ENCODE measurements around the gene RFTN2.

RFTN2 gene

GRCh38 chr2:197614532-197614931 is 60.9 kb downstream of the RFTN2 start:
- no peak for ATAC-seq
- TF ChIP-seq PPARA (CRISPR knock-in tag; IDR thresholded peaks at IDR 0.05; ENCODE audit: borderline replicate concordance) = no peak
- no peak for TF ChIP-seq ISL1 (CRISPR knock-in tag; IDR thresholded peaks at IDR 0.05)
- TF ChIP-seq ZFP30 (CRISPR knock-in tag; IDR thresholded peaks at IDR 0.05) = no peak
- no peak for TF ChIP-seq SNAI2 (CRISPR knock-in tag; IDR thresholded peaks at IDR 0.05)
- TF ChIP-seq ARNTL (CRISPR knock-in tag; IDR thresholded peaks at IDR 0.05; ENCODE audit: borderline replicate concordance, low read depth) = no peak
- TF ChIP-seq RARB (CRISPR knock-in tag; IDR thresholded peaks at IDR 0.05) = no peak
- TF ChIP-seq, protein P1, sequence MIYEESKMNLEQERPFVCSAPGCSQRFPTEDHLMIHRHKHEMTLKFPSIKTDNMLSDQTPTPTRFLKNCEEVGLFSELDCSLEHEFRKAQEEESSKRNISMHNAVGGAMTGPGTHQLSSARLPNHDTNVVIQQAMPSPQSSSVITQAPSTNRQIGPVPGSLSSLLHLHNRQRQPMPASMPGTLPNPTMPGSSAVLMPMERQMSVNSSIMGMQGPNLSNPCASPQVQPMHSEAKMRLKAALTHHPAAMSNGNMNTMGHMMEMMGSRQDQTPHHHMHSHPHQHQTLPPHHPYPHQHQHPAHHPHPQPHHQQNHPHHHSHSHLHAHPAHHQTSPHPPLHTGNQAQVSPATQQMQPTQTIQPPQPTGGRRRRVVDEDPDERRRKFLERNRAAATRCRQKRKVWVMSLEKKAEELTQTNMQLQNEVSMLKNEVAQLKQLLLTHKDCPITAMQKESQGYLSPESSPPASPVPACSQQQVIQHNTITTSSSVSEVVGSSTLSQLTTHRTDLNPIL (CRISPR knock-in tag; IDR thresholded peaks at IDR 0.05; ENCODE audit: low read depth) = no peak
- no peak for TF ChIP-seq ZNF8 (CRISPR knock-in tag; IDR thresholded peaks at IDR 0.05)
- TF ChIP-seq CSDC2 (CRISPR knock-in tag; IDR thresholded peaks at IDR 0.05) = no peak
- no peak for TF ChIP-seq POU6F1 (CRISPR knock-in tag; IDR thresholded peaks at IDR 0.05; ENCODE audit: borderline replicate concordance, low read depth)
- TF ChIP-seq OSR1 (CRISPR knock-in tag; IDR thresholded peaks at IDR 0.05) = no peak
- TF ChIP-seq GLIS3 (CRISPR knock-in tag; IDR thresholded peaks at IDR 0.05) = no peak
- TF ChIP-seq ESRRG (CRISPR knock-in tag; IDR thresholded peaks at IDR 0.05) = no peak
- TF ChIP-seq TCF4 (CRISPR knock-in tag; IDR thresholded peaks at IDR 0.05; ENCODE audit: borderline replicate concordance) = no peak
- TF ChIP-seq, protein P2, sequence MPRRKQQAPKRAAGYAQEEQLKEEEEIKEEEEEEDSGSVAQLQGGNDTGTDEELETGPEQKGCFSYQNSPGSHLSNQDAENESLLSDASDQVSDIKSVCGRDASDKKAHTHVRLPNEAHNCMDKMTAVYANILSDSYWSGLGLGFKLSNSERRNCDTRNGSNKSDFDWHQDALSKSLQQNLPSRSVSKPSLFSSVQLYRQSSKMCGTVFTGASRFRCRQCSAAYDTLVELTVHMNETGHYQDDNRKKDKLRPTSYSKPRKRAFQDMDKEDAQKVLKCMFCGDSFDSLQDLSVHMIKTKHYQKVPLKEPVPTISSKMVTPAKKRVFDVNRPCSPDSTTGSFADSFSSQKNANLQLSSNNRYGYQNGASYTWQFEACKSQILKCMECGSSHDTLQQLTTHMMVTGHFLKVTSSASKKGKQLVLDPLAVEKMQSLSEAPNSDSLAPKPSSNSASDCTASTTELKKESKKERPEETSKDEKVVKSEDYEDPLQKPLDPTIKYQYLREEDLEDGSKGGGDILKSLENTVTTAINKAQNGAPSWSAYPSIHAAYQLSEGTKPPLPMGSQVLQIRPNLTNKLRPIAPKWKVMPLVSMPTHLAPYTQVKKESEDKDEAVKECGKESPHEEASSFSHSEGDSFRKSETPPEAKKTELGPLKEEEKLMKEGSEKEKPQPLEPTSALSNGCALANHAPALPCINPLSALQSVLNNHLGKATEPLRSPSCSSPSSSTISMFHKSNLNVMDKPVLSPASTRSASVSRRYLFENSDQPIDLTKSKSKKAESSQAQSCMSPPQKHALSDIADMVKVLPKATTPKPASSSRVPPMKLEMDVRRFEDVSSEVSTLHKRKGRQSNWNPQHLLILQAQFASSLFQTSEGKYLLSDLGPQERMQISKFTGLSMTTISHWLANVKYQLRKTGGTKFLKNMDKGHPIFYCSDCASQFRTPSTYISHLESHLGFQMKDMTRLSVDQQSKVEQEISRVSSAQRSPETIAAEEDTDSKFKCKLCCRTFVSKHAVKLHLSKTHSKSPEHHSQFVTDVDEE (CRISPR knock-in tag; IDR thresholded peaks at IDR 0.05) = no peak
- TF ChIP-seq BACH2 (CRISPR knock-in tag; IDR thresholded peaks at IDR 0.05; ENCODE audit: borderline replicate concordance) = no peak

GRCh38 chr2:197613509-197613987 is 61.8 kb downstream of the RFTN2 start:
- TF ChIP-seq, protein P2 (CRISPR knock-in tag; IDR thresholded peaks at IDR 0.05) = no peak
- no peak for TF ChIP-seq RARB (CRISPR knock-in tag; IDR thresholded peaks at IDR 0.05)
- TF ChIP-seq SNAI2 (CRISPR knock-in tag; IDR thresholded peaks at IDR 0.05) = no peak
- no peak for TF ChIP-seq BACH2 (CRISPR knock-in tag; IDR thresholded peaks at IDR 0.05; ENCODE audit: borderline replicate concordance)
- no peak for TF ChIP-seq ZNF565 (CRISPR knock-in tag; conservative IDR thresholded peaks at IDR 0.05; ENCODE audit: low read depth)
- TF ChIP-seq ISL1 (CRISPR knock-in tag; IDR thresholded peaks at IDR 0.05) = no peak
- no peak for ATAC-seq

DNA sequence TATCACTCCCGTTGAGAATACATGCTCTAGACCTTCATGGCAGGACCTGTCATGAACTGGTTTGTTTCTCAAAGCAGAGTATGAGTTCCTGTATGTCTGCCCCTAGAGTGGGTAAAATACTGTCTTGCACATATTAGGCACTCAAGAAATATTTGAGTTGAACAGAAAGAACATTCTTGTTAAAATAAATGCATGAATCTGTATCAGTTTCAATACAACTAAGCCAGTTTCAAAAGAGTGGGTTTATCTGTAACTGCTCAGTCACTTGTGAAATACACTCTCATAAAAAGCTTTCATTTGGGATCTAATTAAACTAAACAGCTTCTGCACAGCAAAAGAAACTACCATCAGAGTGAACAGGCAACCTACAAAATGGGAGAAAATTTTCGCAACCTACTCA is 69.2 kb downstream of the RFTN2 start:
- no peak for TF ChIP-seq BACH2 (CRISPR knock-in tag; IDR thresholded peaks at IDR 0.05; ENCODE audit: borderline replicate concordance)
- ATAC-seq = no peak

DNA sequence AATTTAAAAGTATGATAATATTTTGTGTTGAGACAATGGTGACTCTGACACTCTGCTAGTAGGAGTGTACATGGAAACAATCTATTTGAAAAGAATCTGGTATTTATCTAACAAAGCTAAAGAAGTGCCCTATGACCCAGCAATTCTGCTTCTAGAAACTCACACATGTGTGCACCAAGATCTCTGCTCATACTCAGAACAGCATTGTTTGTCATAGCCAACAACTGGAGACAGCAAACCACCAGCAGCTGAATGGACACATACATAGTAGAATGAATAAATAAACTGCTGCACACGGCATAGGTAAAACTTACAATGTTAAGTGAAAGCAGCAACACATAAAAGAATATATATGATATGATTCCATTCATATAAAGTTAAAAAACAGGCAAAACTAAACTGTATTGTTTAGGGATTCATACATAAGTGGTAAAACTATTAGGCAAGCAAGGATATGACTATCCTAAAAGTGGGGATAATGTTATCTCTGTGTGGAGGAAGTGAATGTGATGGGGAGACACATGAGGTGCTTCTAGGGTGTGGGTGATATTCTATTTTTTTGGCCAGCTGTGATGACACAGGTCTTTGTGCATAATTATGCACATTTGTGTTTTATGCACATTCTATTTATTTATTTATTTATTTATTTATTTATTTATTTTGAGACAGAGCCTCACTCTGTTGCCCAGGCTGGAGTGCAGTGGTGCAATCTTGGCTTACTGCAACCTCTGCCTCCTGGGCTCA is 71.1 kb downstream of the RFTN2 start:
- no peak for ATAC-seq
- TF ChIP-seq ISL1 (CRISPR knock-in tag; IDR thresholded peaks at IDR 0.05) = no peak
- no peak for TF ChIP-seq ZFP3 (CRISPR knock-in tag; IDR thresholded peaks at IDR 0.05)
- TF ChIP-seq TOX (CRISPR knock-in tag; IDR thresholded peaks at IDR 0.05; ENCODE audit: borderline replicate concordance) = no peak
- no peak for TF ChIP-seq ZNF70 (CRISPR knock-in tag; IDR thresholded peaks at IDR 0.05)
- TF ChIP-seq, protein P3, sequence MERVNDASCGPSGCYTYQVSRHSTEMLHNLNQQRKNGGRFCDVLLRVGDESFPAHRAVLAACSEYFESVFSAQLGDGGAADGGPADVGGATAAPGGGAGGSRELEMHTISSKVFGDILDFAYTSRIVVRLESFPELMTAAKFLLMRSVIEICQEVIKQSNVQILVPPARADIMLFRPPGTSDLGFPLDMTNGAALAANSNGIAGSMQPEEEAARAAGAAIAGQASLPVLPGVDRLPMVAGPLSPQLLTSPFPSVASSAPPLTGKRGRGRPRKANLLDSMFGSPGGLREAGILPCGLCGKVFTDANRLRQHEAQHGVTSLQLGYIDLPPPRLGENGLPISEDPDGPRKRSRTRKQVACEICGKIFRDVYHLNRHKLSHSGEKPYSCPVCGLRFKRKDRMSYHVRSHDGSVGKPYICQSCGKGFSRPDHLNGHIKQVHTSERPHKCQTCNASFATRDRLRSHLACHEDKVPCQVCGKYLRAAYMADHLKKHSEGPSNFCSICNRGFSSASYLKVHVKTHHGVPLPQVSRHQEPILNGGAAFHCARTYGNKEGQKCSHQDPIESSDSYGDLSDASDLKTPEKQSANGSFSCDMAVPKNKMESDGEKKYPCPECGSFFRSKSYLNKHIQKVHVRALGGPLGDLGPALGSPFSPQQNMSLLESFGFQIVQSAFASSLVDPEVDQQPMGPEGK (CRISPR knock-in tag; IDR thresholded peaks at IDR 0.05; ENCODE audit: borderline replicate concordance) = no peak
- TF ChIP-seq ZC3H10 (CRISPR knock-in tag; IDR thresholded peaks at IDR 0.05) = no peak
- TF ChIP-seq BACH2 (CRISPR knock-in tag; IDR thresholded peaks at IDR 0.05; ENCODE audit: borderline replicate concordance) = no peak
- no peak for TF ChIP-seq POU6F1 (CRISPR knock-in tag; IDR thresholded peaks at IDR 0.05; ENCODE audit: borderline replicate concordance, low read depth)
- no peak for TF ChIP-seq ZFP30 (CRISPR knock-in tag; IDR thresholded peaks at IDR 0.05)

Data from SK-N-SH treated with all-trans-retinoic acid at 6 μM for 48 hours (cell line).